Inflammatory macrophage (primary cell): ENCODE measurements around the gene IFI30.

Source experiments
- DNase-seq, 2 donors: peaks; one replicate each; pipeline ENCODE4 v3.0.0-alpha.2; 2020 to 2022

IFI30 gene

DNA sequence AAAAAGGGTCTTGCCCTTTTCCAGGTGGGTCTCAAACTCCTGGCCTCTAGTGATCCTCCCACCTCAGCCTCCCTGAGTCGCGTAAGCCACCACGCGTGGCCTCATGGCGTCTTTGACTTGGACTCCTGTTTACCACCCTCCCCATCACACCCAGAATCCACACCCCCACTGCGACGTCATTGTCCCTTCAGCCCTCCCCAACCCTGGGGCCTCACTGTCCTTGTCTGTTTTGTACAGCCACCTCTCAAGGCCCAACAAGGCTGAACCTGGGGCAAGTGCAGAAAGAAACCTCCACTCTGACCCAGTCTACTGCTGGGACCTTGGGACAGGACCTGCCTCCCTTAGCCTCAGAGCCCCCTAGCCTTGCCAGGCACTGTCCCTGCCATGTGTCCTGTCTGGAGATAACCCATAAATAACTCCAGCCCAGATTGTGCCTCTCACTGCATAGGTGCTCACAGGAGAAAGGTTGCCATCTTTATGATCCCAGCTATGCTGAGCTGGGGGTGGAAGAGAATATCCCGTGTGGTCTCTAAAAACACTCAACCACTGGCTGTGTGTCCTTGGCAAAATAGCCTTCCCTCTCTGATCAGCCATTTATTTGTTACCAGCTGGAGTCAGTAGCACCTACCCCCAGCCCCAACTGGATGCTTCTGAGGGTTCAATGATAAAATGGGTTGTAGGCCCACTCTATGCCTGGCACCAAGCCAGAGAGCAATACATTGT lies 1.8 kb upstream of the IFI30 start:
- peak in 1 of 2 donors; percentile 50 for DNase-seq

DNA sequence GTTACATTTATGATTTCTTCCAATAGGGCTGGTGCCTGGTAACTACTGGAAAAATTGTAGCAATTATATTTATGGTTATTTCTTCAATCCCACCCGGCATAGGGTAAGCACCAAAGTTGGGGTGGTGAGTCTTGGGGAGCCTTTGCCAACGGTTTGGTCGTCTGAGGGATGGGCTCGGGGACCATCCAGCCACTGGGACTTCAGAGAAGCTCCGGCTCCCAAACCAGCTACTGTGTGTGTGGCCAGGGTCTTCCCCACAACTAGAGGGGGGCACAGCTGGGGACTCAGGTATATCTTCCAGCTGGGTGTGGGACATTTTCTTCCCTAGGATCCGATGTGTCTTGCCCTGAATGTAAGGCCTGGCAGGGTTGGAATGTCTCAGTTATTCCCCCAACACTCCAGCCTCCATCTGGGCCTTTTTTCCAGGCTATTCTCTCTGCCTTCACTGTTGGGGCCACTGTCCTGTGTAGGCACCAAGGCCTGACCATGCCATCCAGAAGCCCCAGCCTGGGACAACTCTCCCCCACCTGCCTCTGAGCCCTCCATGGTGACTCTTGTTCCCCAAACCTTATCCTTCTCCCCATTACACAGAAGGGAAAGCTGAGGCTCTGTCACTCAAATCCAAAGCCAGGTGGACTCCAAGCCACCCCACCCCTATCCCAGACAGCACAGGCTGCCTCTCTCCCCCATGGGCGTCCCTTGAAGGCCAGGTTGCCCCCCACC lies 1.1 kb upstream of the IFI30 start:
- DNase-seq = no peak

- peak; percentile 96 to 97 for DNase-seq
These were observed 500 bp upstream of the IFI30 start for GRCh38 chr19:18173054-18173571.

- DNase-seq = no peak
These were observed 1.4 kb downstream of the IFI30 start for GRCh38 chr19:18174983-18175382.

DNA sequence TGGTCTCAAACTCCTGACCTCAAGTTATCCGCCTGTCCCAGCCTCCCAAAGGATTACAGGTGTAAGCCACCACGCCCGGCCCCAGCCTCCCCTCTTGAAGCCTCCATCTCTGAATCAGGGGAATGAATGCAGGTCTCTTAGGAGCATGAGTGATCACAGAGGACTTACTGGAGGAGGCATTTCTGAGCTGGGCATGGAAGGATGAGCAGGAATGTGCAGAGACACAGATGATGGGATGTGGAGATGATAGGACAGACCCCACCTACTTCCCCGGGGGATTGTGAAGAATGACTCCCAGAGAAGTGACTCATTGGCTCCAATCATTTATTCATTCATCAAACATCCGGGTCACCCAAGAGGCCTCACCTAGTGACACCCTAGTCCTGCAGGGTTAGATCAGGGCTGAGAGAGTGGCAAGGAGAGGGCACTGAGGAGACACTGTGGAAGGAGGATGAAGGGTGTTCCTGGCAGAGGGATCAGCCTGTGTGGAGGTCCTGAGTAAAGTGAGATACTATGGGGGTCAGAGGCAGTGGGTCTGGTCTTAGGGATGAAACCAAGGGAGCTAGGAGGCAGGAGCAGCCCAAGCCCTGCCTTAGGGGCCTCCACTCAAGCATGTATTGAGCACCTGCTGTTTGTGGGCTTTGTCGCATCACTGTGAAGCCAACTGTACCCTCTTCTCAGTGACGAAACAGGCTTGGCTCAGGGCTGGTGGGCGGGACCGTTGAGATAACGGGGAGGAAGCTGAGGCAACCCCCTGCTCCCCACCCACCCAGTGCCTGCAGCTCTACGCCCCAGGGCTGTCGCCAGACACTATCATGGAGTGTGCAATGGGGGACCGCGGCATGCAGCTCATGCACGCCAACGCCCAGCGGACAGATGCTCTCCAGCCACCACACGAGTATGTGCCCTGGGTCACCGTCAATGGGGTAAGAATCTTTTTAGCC lies 3.0 kb downstream of the IFI30 start:
- peak; percentile 50 to 68 for DNase-seq

DNA sequence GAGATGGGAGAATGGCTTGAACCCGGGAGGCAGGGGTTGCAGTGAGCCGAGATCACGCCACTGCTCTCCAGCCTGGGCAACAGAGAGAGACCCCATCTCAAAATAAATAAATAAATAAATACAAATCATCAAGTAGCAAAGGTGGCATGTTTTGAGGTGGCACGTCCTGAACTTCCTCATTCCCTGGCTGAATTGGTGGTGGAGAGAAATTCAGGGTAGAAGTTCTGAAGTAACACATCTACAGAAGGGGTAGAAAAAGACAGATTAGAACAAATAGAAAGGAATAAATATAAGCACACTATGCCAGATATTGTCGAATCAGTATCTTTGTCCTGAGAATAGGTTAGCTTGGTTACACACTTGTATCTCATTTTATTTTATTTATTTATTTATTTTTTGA lies 6.3 kb downstream of the IFI30 start:
- peak in 1 of 2 donors; percentile 40 for DNase-seq

GRCh38 chr19:18183529-18183928 lies 9.9 kb downstream of the IFI30 start:
- no peak for DNase-seq

DNA sequence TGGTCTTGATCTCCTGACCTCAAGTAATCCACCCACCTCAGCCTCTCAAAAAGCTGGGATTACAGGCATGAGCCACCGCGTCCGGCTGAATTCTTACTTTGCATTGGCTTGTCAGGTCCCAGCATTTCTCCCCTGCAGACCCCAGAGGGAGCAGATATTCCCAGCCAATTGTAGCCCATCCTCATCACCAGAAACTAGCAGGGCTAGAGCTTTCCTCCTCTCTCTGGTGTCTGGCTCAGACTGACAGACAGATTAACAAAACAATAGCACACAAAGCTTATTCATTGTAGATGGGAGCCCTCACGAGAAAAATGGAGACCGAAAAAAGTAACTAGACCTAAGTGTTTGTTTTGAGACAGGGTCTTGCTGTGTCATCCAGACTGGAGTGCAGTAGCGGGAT lies 11.9 kb downstream of the IFI30 start:
- DNase-seq = no peak

GRCh38 chr19:18190278-18190677 lies 16.7 kb downstream of the IFI30 start:
- no peak for DNase-seq

DNA sequence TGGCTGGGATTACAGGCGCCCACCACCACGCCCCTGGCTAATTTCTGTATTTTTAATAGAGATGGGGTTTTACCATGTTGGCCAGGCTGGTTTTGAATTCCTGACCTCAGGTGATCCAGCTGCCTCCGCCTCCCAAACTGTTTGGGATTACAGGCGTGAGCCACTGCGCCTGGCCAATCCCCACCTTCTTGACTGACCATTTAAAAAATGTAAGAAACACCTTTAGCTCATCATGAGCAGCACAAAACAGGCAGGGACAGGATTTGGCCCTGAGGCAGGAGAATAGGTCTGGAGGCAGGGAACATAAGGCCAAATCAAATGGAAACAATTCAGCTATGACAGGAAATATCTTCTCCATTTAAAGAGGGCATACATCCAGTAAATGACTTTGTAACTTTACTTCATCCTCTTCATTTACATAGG lies 18.0 kb downstream of the IFI30 start:
- DNase-seq = no peak

DNA sequence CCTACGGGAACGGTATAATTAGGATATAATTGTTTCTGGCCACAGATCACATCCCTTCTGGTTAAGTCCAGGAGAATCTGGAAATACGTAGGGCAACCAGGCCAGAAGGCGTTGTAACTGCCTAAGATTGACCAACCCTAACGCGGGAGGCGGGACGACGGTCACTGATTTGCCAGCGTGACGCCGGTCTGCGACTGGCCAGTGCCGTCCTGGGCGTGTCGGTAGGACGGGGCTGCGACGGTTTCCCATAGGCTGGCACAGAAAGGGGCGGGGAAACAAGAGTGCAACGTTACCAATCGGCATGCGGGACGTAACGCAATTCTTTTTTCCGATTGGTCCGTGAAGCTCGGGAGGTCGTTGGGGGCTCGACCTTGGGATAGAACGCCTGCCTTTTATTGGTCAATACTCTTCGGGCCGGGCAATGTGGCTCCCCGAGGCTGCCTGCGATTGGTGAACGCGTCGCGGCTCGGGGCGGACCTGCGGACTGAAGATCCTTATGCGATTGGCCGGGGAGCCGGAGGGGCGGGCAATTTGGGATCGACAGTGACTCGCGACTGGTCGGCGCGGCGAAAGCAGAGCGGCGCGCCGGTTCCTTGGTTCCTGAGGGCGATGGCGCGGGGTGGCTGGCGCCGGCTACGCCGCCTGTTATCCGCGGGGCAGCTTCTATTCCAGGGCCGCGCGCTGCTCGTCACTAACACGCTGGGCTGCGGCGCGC lies 19.2 kb downstream of the IFI30 start, which contains the start of gene MPV17L2:
TSS of gene MPV17L2 (plus strand) at position 546 of the 715 bp plus-strand sequence. CDS start at position 610, 64 bp downstream.
- peak; percentile 100 for DNase-seq

DNA sequence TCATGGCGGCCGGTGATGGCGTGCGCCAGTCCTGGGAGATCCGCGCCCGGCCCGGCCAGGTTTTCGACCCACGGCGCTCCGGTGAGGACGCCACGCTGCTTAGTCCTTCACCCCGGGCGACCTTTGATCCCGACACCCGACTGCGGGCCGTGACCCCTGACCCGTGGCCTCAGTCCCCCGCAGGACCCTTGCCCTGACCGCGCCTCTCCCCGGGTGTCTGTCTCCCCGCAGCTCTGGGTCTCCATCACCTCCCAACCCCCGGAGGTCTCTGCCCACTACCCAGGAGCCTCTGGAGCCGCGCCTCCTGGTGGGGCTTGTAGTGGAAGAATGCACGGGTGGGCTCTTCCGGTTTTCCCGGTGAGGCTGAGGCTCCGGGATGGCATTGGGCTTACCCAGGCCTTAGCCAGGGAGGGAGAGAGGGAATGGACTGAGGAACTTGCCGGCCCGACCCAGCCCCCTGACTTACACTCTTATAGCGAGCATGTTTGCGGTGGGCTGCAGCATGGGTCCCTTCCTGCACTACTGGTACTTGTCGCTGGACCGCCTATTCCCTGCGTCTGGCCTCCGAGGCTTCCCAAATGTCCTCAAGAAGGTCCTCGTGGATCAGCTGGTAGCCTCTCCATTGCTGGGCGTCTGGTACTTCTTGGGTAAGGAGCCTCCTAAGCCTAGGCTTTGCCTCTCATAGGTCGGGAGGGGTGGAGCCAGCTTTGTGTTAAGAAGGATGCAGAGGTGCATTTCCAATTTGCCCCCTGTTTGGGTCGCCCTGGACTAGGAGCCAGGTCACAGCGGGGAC lies 20.0 kb downstream of the IFI30 start:
- DNase-seq = no peak

- no peak for DNase-seq
These were observed 20.5 kb downstream of the IFI30 start for GRCh38 chr19:18194181-18194530.

GRCh38 chr19:18194554-18195238 lies 21.1 kb downstream of the IFI30 start:
- peak in 1 of 2 donors; percentile 26 for DNase-seq

DNA sequence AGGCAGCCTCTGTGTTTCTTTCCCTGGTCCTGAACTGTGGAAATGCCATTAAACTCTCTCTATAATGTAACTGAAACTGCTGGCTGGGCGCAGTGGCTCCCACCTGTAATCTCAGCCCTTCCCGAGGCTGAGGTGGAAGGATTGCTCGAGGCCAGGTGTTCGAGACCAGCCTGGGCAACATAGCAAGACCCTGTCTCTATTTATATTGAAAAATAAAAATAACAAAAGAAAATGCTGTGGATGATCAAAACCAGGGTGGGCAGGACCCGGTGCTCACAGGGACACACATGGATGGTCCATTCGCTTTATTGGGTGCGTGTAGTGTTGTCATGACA lies 22.9 kb downstream of the IFI30 start:
- DNase-seq = no peak

DNA sequence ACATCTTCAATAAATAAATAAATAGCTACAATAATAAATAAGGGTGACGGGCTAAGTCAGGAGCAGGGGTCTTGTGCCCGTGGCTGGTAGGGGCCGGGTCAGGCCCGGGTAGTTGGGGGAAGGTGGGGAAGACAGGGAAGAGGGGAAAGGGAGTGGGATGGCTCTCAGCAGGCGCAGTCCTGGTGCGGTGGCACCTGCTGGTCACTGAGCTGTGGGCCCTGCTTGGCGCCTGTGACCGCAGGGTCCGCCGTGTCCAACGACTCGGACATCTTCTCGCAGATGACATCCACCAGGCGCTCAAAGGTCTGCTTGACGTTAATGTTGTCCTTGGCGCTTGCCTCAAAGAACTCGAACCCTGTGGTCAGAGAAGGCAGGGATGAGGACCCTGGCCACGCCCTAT lies 23.7 kb downstream of the IFI30 start:
- DNase-seq = no peak

DNA sequence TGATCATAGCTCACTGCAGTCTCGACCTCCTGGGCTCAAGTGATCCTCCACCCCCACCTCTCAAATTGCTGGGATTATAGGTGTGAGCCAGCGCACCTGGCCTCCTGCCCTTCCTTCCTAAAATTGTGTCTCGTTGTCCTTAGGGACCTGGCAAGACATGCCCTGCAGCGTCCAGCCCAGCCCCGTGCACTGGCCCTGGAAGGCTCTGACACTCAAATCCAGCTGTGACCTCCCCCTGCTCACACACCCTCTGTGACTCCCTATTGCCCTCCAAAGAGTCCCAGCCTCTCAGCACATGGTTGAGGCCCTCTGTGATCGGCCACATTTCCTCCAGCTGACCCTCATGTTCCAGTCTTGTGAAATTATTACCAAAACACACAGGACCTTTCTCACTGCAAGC lies 24.3 kb downstream of the IFI30 start:
- no peak for DNase-seq

DNA sequence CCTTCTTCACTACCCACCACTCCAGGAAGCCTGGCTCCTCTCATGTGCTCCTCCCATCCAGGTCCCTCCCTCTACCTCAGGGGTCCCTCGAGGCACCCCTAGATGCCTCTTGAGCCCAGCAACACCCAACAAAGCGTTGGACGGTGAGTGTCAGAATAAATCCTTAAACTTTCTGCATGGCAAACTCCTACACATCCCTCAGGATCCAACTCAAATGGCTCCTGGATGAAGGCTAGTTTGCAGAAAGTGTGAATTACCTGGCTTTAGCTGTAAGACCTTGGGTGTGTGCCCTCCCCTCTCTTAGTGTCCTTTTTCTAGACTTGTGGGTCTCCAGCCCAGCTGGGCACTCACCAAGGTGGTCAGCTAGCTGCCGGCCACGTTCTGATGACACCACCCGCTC lies 24.8 kb downstream of the IFI30 start:
- no peak for DNase-seq

DNA sequence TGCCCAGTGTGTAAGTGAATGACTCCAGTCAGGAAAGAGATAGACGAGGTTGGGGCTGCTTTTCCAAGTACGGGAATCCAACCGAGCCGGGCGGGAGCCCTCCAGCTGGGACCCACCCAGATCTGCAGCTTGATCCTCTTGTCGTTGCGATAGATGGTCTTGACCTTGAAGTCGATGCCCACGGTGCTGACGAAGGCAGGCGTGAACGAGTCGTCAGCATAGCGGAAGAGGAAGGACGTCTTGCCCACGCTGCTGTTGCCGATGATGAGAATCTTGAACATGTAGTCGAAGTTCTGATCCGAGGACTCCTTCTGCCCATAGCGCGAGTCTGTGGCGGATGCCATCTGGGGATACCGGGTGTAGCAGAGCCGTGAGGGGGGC lies 28.8 kb downstream of the IFI30 start:
- peak in 1 of 2 donors; percentile 48 for DNase-seq

- DNase-seq = no peak
These were observed 29.3 kb downstream of the IFI30 start for GRCh38 chr19:18202778-18203407.
